GM21423 (cell line): ENCODE results near the gene AQP4.

Experiments used
- ATAC-seq: cut with Tn5 transposase; IDR thresholded peaks from one replicate; pipeline ENCODE4 v1.9.1; 2021; ENCODE audit warnings: mild to moderate bottlenecking, moderate library complexity; ENCODE audit not compliant: unreplicated experiment

Gene AQP4

GRCh38 chr18:26840965-26841364 is 24.5 kb downstream of the AQP4 start:
- no peak for ATAC-seq

DNA sequence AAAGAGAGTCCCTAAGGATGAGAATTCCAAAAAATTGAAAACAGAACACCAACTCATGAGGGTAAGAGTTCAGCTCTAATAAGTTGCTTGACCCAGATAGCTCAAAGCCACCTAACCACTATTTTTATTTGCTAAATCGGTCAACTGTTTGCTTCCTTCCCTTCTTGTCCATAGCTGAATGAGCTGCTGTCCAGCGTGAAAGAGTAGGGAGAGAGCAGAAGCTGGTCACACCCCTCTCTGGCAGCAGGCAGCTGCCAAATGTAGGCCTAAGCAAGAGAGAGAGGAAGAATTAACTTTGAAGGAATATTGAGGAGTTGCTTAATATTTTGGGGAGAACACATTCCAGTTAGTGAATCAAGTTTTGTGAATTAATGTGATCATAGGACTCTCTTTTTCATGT is 25.9 kb downstream of the AQP4 start:
- ATAC-seq = no peak

DNA sequence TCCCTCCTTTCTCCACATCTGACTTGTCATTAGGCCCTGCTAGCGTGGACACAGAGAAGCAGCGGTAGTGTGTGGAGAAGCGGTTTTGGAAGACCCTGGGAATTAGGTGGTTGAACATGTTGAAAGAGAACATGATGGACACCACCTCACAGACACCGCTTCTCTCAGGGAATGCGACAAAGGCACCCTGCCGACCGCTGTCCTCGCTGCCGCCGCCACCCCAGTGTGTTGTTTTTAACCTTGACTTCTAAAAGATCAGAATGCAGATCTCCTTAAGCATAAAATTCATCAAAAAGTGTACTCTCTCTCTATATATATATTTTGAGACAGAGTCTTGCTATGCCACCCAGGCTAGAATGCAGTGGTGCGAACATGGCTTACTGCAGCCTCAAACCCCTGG is 33.2 kb downstream of the AQP4 start:
- no peak for ATAC-seq

GRCh38 chr18:26827581-26827980 is 37.9 kb downstream of the AQP4 start:
- ATAC-seq = no peak

GRCh38 chr18:26826656-26827235 is 38.8 kb downstream of the AQP4 start:
- ATAC-seq = no peak

GRCh38 chr18:26821181-26821580 is 44.3 kb downstream of the AQP4 start:
- ATAC-seq = no peak

- no peak for ATAC-seq
Observed at GRCh38 chr18:26819046-26819445, 46.5 kb downstream of the AQP4 start.

GRCh38 chr18:26818461-26818860 is 47.0 kb downstream of the AQP4 start:
- ATAC-seq = no peak

- no peak for ATAC-seq
Observed at GRCh38 chr18:26813043-26813442, 52.5 kb downstream of the AQP4 start.

GRCh38 chr18:26812462-26812861 is 53.0 kb downstream of the AQP4 start:
- no peak for ATAC-seq

DNA sequence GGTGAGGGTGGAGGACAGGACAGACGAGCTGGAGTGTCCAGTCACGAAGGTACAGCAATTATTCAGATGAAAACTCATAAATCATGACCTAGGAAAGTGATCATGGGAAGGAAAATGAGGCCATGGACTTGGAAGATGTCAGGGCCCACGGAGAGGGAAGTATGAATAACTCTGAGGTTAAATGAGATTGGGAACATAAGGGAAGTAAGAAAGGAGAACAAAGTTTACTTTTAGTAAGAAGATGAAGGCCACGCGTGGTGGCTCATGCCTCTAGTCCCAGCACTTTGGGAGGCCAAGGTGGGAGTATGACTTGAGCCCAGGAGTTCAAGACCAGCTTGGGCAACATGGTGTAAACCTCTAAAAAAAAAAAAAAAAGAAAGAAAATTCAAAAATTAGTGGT is 56.2 kb downstream of the AQP4 start:
- ATAC-seq = no peak

- no peak for ATAC-seq
Observed at GRCh38 chr18:26806224-26806623, 59.3 kb downstream of the AQP4 start.

DNA sequence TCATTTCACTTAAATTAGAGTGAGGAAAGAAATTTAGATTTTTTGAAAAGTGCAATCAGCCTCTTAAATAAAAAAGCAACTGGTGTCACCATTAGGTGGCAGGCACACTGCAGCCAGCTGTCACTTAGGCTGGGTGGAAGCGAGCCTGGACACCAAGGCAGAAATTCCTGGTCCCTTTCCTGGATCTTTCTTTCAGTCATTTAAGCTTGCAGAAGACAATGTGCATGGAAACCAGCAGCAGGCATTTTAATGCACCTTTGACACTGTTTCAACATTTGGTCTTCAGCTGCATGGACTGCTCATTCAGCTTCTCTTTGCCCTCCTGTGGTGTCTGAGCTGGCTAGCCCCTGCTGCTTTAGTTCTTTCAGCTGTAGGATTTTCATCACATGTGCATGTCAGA is 61.0 kb downstream of the AQP4 start:
- no peak for ATAC-seq

- no peak for ATAC-seq
Observed at GRCh38 chr18:26803643-26804042, 61.9 kb downstream of the AQP4 start.

DNA sequence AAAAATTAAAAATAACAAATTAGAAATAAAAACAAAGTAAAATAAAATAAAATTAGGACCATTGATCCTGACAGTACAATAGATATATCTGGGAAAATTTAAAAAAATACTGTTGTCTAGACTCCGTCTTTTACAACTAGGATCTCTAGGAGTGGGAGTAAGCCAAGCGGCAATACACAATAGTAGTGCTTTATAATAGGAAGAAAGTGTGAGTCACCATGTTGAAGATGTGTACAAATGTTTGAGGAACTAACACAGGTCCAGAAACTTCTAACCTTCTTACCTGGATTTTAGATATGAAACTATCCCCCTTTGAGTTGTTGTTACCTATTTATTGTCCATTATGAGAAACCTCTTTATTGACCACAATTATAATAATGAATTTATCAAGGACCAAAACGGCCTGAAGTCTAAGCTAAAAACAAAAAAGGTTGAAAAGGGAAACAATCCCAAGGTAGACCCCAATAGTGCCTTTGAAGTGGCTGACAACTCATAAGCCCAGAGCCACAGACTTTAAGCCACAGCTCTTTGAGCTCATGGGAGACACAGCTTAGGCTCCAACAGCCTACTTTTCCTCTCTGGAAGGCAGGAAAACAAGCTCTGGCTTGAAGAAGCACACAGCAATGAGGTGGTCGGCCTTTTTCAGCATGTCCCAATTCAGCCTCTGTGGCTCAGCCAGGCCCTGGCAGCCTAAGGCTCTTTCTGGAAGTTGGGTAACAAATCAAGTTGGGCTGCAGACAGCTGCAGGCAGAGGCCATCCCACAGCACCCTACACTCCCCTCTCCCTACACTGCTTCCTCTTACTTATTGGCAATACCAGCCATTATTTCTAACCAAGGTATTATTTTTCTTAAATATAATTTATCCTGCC is 62.9 kb downstream of the AQP4 start:
- ATAC-seq = no peak
